Activated CD4-positive, alpha-beta T cell treated with anti-CD3 and anti-CD28 coated beads, Interleukin-2, amount 50 U/mL, for 48 hours (primary cell): ENCODE data around the gene DNAJB6.

Experiments used
- DNase-seq, 2 experiments: peaks; one replicate each; pipeline ENCODE4 v3.0.0-alpha.2; 2020

Gene DNAJB6

GRCh38 chr7:157371296-157371695, 34.5 kb downstream of the DNAJB6 start:
- DNase-seq, result no peak

- no peak for DNase-seq
Observed at GRCh38 chr7:157372300-157373232, 35.8 kb downstream of the DNAJB6 start.

- DNase-seq, result no peak
Observed at GRCh38 chr7:157373493-157373892, 36.7 kb downstream of the DNAJB6 start.

- DNase-seq, result no peak
Observed at GRCh38 chr7:157375410-157375809, 38.6 kb downstream of the DNAJB6 start.

- no peak for DNase-seq
Observed at GRCh38 chr7:157377436-157378124, 40.8 kb downstream of the DNAJB6 start.

- no peak for DNase-seq
Observed at GRCh38 chr7:157378390-157378789, 41.6 kb downstream of the DNAJB6 start.

GRCh38 chr7:157379493-157379892, 42.7 kb downstream of the DNAJB6 start:
- no peak for DNase-seq

GRCh38 chr7:157380416-157380815, 43.6 kb downstream of the DNAJB6 start:
- no peak for DNase-seq

- DNase-seq, result no peak
Observed at GRCh38 chr7:157383868-157384267, 47.1 kb downstream of the DNAJB6 start.

GRCh38 chr7:157384301-157384700, 47.5 kb downstream of the DNAJB6 start:
- DNase-seq, result no peak

GRCh38 chr7:157386979-157387800, 50.4 kb downstream of the DNAJB6 start:
- peak; percentile 91 to 92 for DNase-seq

GRCh38 chr7:157388301-157388700, 51.5 kb downstream of the DNAJB6 start:
- DNase-seq, result no peak

GRCh38 chr7:157389951-157390730, 53.3 kb downstream of the DNAJB6 start:
- peak in 1 of 2 experiments; percentile 40 for DNase-seq

- DNase-seq, result no peak
Observed at GRCh38 chr7:157391036-157391710, 54.4 kb downstream of the DNAJB6 start.

GRCh38 chr7:157392256-157393037, 55.6 kb downstream of the DNAJB6 start:
- DNase-seq, result no peak

GRCh38 chr7:157394246-157395191, 57.7 kb downstream of the DNAJB6 start:
- DNase-seq, result no peak

- DNase-seq, result no peak
Observed at GRCh38 chr7:157395206-157395605, 58.4 kb downstream of the DNAJB6 start.

GRCh38 chr7:157396316-157397035, 59.7 kb downstream of the DNAJB6 start:
- DNase-seq, result no peak
